Measurements from ENCODE around the gene ARHGEF25.
"Not testable (repeated sequence)": the region's sequence is repeated elsewhere in the genome, so short reads cannot be mapped to it uniquely, and the experiment has no call there.

The ARHGEF25 gene

GRCh38 chr12:57609781-57610553, 1.3 kb upstream of the ARHGEF25 start:
- no peak for DNase-seq

- DNase-seq, result no peak
These were observed 604 bp upstream of the ARHGEF25 start for GRCh38 chr12:57610554-57611107.

GRCh38 chr12:57611827-57612710, 834 bp downstream of the ARHGEF25 start:
- DNase-seq, result no peak

- no peak for DNase-seq
These were observed 1.6 kb downstream of the ARHGEF25 start for GRCh38 chr12:57612711-57613426.

- no peak for DNase-seq
These were observed 2.3 kb downstream of the ARHGEF25 start for GRCh38 chr12:57613427-57614109.

GRCh38 chr12:57614178-57614947, 3.1 kb downstream of the ARHGEF25 start:
- no peak for DNase-seq

- DNase-seq, result no peak
These were observed 3.8 kb downstream of the ARHGEF25 start for GRCh38 chr12:57614948-57615500.

- no peak for DNase-seq
These were observed 4.4 kb downstream of the ARHGEF25 start for GRCh38 chr12:57615637-57616036.

- no peak for DNase-seq
These were observed 5.3 kb downstream of the ARHGEF25 start for GRCh38 chr12:57616383-57617101.

- DNase-seq, result no peak
These were observed 6.7 kb downstream of the ARHGEF25 start for GRCh38 chr12:57617942-57618341.

GRCh38 chr12:57618431-57618830, 7.2 kb downstream of the ARHGEF25 start:
- DNase-seq, result not testable (repeated sequence)

GRCh38 chr12:57618966-57619433, 7.8 kb downstream of the ARHGEF25 start:
- no peak for DNase-seq

- no peak for DNase-seq
These were observed 8.4 kb downstream of the ARHGEF25 start for GRCh38 chr12:57619434-57620244.

- no peak for DNase-seq
These were observed 9.2 kb downstream of the ARHGEF25 start for GRCh38 chr12:57620245-57620935.

- DNase-seq, result no peak
These were observed 9.8 kb downstream of the ARHGEF25 start for GRCh38 chr12:57620936-57621496.

- DNase-seq, result peak in 3 of 4 experiments; percentile 35 to 46 (median 44)
These were observed 10.5 kb downstream of the ARHGEF25 start for GRCh38 chr12:57621497-57622292.

Data from activated CD4-positive, CD25-positive, alpha-beta regulatory T cell (primary cell).